SK-N-SH treated with all-trans-retinoic acid at 6 μM for 48 hours (cell line): ENCODE results near the gene PLXNB1.

ENCODE experiments used
- ATAC-seq: fragments of 200-7000 bp; cut with Tn5 transposase; 3 replicates; pipeline ENCODE4 v1.9.1; 2020; ENCODE audit warnings: mild to moderate bottlenecking, moderate library complexity
- ARNTL ChIP-seq: fragments of 450-650 bp; formaldehyde crosslinking; IDR thresholded peaks from 2 replicates; pipeline ENCODE4 v1.5.0; 2020; ENCODE audit warnings: low read depth, mild to moderate bottlenecking, moderate library complexity, borderline replicate concordance
- CREB5 ChIP-seq: fragments of 250-450 bp; sonication (Bioruptor Pico); IDR thresholded peaks from 2 replicates; pipeline ENCODE4 v1.5.1; 2020; ENCODE audit warnings: low read depth, mild to moderate bottlenecking, moderate library complexity
- ESRRG ChIP-seq: fragments of 250-450 bp; sonication (Bioruptor Pico); IDR thresholded peaks from 2 replicates; pipeline ENCODE4 v1.6.1; 2021; ENCODE audit warnings: mild to moderate bottlenecking
- GLIS3 ChIP-seq: fragments of 250-450 bp; sonication (Bioruptor Pico); IDR thresholded peaks from 2 replicates; pipeline ENCODE4 v1.5.0; 2020; ENCODE audit warnings: mild to moderate bottlenecking, moderate library complexity
- OSR1 ChIP-seq: fragments of 250-450 bp; sonication (Bioruptor Pico); IDR thresholded peaks from 2 replicates; pipeline ENCODE4 v1.8.0; 2022; ENCODE audit warnings: moderate library complexity, mild to moderate bottlenecking, inconsistent platforms
- PATZ1 ChIP-seq: fragments of 250-450 bp; sonication (Bioruptor Pico); IDR thresholded peaks from 2 replicates; pipeline ENCODE4 v1.8.0; 2020; ENCODE audit warnings: mild to moderate bottlenecking, moderate library complexity, borderline replicate concordance
- RARB ChIP-seq: fragments of 250-450 bp; sonication (Bioruptor Pico); IDR thresholded peaks from 2 replicates; pipeline ENCODE4 v1.8.0; 2021; ENCODE audit warnings: mild to moderate bottlenecking, moderate library complexity
- SNAI2 ChIP-seq: fragments of 250-450 bp; sonication (Bioruptor Pico); IDR thresholded peaks from 2 replicates; pipeline ENCODE4 v1.5.0; 2020; ENCODE audit warnings: mild to moderate bottlenecking, moderate library complexity
- TCF4 ChIP-seq: fragments of 250-450 bp; sonication (Bioruptor Pico); IDR thresholded peaks from 2 replicates; pipeline ENCODE4 v1.8.0; 2021; ENCODE audit warnings: mild to moderate bottlenecking, moderate library complexity, borderline replicate concordance
- TOX ChIP-seq: fragments of 250-450 bp; sonication (Bioruptor Pico); IDR thresholded peaks from 2 replicates; pipeline ENCODE4 v1.8.0; 2021; ENCODE audit warnings: mild to moderate bottlenecking, moderate library complexity, borderline replicate concordance
- TSHZ2 ChIP-seq: fragments of 250-450 bp; sonication (Bioruptor Pico); IDR thresholded peaks from 2 replicates; pipeline ENCODE4 v1.5.0; 2020; ENCODE audit warnings: mild to moderate bottlenecking, moderate library complexity
- ZFP3 ChIP-seq: fragments of 250-450 bp; sonication (Bioruptor Pico); IDR thresholded peaks from 2 replicates; pipeline ENCODE4 v1.5.0; 2020; ENCODE audit warnings: mild to moderate bottlenecking, moderate library complexity
- ZFP30 ChIP-seq: fragments of 450-650 bp; formaldehyde crosslinking; IDR thresholded peaks from 2 replicates; pipeline ENCODE4 v1.5.0; 2022; ENCODE audit warnings: mild to moderate bottlenecking, moderate library complexity
- ZNF565 ChIP-seq: fragments of 450-650 bp; formaldehyde crosslinking; conservative IDR thresholded peaks from 2 replicates; pipeline ENCODE4 v1.5.0; 2020; ENCODE audit warnings: low read depth, mild to moderate bottlenecking, moderate library complexity
- ZNF70 ChIP-seq: fragments of 450-650 bp; formaldehyde crosslinking; IDR thresholded peaks from 2 replicates; pipeline ENCODE4 v1.5.0; 2020; ENCODE audit warnings: mild to moderate bottlenecking, moderate library complexity
- ZNF8 ChIP-seq: fragments of 450-650 bp; formaldehyde crosslinking; IDR thresholded peaks from 2 replicates; pipeline ENCODE4 v1.5.0; 2020; ENCODE audit warnings: mild to moderate bottlenecking, moderate library complexity

PLXNB1 gene

GRCh38 chr3:48433472-48434118 is 3.7 kb upstream of the PLXNB1 start:
- TF ChIP-seq OSR1 = no peak
- no peak for TF ChIP-seq ZNF565 (CRISPR knock-in tag)
- no peak for ATAC-seq

GRCh38 chr3:48432411-48433371 is 2.8 kb upstream of the PLXNB1 start:
- TF ChIP-seq ZNF8 (CRISPR knock-in tag) (no peak), ZFP30 (CRISPR knock-in tag) (no peak), TSHZ2 (CRISPR knock-in tag) (no peak), ZNF70 (CRISPR knock-in tag) (no peak), ARNTL (CRISPR knock-in tag) (no peak), CREB5 (no peak), TOX (CRISPR knock-in tag) (no peak), GLIS3 (CRISPR knock-in tag) (no peak), RARB (no peak), ESRRG (CRISPR knock-in tag) (no peak)
- ATAC-seq = no peak

- no peak for ATAC-seq
- TF ChIP-seq SNAI2 (CRISPR knock-in tag) (no peak), ZNF565 (CRISPR knock-in tag) (no peak), TOX (CRISPR knock-in tag) (no peak), TCF4 (CRISPR knock-in tag) (no peak), ZNF8 (CRISPR knock-in tag) (no peak), TSHZ2 (CRISPR knock-in tag) (no peak), ESRRG (CRISPR knock-in tag) (no peak), PATZ1 (no peak), ZFP3 (CRISPR knock-in tag) (no peak), ZFP30 (CRISPR knock-in tag) (no peak)
These were observed 1.5 kb upstream of the PLXNB1 start for GRCh38 chr3:48431224-48432029.
